G401.6 (cell line): Measurements from ENCODE around the gene TRPM4.

Experiments
- FAIRE-seq: peaks from 2 replicates; lab custom pipeline; 2012; peaks lifted over from hg19 to GRCh38; lab: Jason Lieb, UNC

The TRPM4 gene

GRCh38 chr19:49233163-49233562 lies 75.6 kb downstream of the TRPM4 start:
- no peak for FAIRE-seq

GRCh38 chr19:49241769-49242168 lies 84.2 kb downstream of the TRPM4 start:
- FAIRE-seq: no peak

- FAIRE-seq: no peak
Measured at GRCh38 chr19:49243129-49243528, 85.5 kb downstream of the TRPM4 start.

GRCh38 chr19:49243726-49244125 lies 86.1 kb downstream of the TRPM4 start:
- no peak for FAIRE-seq

- FAIRE-seq: no peak
Measured at GRCh38 chr19:49244256-49244655, 86.7 kb downstream of the TRPM4 start.

GRCh38 chr19:49247676-49248075 lies 90.1 kb downstream of the TRPM4 start:
- no peak for FAIRE-seq

GRCh38 chr19:49249933-49250332 lies 92.3 kb downstream of the TRPM4 start:
- FAIRE-seq: no peak

GRCh38 chr19:49255674-49256073 lies 98.1 kb downstream of the TRPM4 start:
- no peak for FAIRE-seq

- no peak for FAIRE-seq
Measured at GRCh38 chr19:49256691-49257090, 99.1 kb downstream of the TRPM4 start.
